Spinal cord (tissue), 10 donors: ENCODE measurements around the gene ELOVL7. TPM values are rescaled to one million over a fixed set of nuclear protein-coding genes. Genes with fewer than 3 reads are reported as not detected.

Experiments used
- DNase-seq, 6 donors: peaks; one replicate each; pipeline versions ENCODE4 v3.0.0 to v3.0.0-alpha.2; 2013 to 2015; ENCODE audit warnings: low spot score in 6 of 6, low read depth in 4 of 6
- H3K27ac ChIP-seq: one replicate; pipeline ENCODE4 v1.5.1; 2013; ENCODE audit warnings: low read depth, low read length, control low read depth
- H3K27me3 ChIP-seq: one replicate; pipeline ENCODE4 v1.6.1; 2013; ENCODE audit warnings: low read length; ENCODE audit not compliant: control insufficient read depth, insufficient read depth
- H3K36me3 ChIP-seq: one replicate; pipeline ENCODE4 v1.6.1; 2013; ENCODE audit warnings: low read length; ENCODE audit not compliant: control insufficient read depth, insufficient read depth
- H3K4me1 ChIP-seq: one replicate; pipeline ENCODE4 v1.6.1; 2013; ENCODE audit warnings: low read length; ENCODE audit not compliant: control insufficient read depth, insufficient read depth
- H3K4me3 ChIP-seq: one replicate; pipeline ENCODE4 v1.5.1; 2013; ENCODE audit warnings: low read depth, low read length, control low read depth
- H3K9me3 ChIP-seq: one replicate; pipeline ENCODE4 v1.6.1; 2013; ENCODE audit warnings: low read length; ENCODE audit not compliant: control insufficient read depth, insufficient read depth
- WGBS: methylation state at CpG from one replicate; pipeline ENCODE4 v1.1.5; 2013; ENCODE audit warnings: missing lambda C conversion rate; ENCODE audit not compliant: insufficient coverage; 5-methylcytosine and 5-hydroxymethylcytosine counted together
- polyA plus RNA-seq, 2 donors: library from polyadenylated mRNA; unstranded; fragments of 120-200 nt; gene quantifications; one replicate each; pipeline ENCODE4 v1.2.1, GENCODE V29; 2013; ENCODE audit not compliant: insufficient read length in 2 of 2
- total RNA-seq, 2 donors: library from RNA; depleted of rRNA in 1 of 2; stranded (reverse); fragments of 120-200 nt in 1 of 2; fragments of >200 nt in 1 of 2; gene quantifications; one replicate each; pipeline versions ENCODE4 v1.2.3 to v1.2.4, GENCODE V29; 2013 to 2014
- donor health status: healthy.

Gene ELOVL7
- total and polyA plus RNA-seq, 4 donors, result 3.9 to 20.5 (median 4.4) TPM

DNA sequence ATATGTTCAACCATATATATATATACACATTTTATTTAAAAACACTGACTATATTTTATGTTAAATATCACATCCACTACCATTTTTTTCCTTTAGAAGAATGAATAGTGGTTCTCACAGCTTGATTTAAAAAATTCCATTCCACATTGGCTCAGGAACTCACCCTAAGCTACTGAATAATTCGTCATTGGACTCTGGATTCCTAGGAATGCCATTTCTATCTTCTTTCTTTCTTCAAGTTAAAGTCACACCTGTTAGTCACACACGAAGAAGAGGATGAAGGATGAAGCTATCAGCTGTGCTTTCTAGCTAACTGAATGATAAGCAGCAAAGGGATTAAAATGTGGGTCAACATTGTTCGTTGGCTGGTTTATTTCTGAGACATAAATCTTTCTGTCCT lies 7.9 kb downstream of the ELOVL7 start:
- WGBS, result 50% methylated on average over 2 of the region's 3 CpGs
- H3K4me1 ChIP-seq, result no peaks in the 10 kb centered on the region
- no peak overlapping the region for H3K4me3 ChIP-seq
- H3K9me3 ChIP-seq, result no peaks in the 10 kb centered on the region
- H3K36me3 ChIP-seq, result no peaks in the 10 kb centered on the region
- no peak overlapping the region for H3K27ac ChIP-seq
- H3K27me3 ChIP-seq, result no peaks in the 10 kb centered on the region
- no peak for DNase-seq

DNA sequence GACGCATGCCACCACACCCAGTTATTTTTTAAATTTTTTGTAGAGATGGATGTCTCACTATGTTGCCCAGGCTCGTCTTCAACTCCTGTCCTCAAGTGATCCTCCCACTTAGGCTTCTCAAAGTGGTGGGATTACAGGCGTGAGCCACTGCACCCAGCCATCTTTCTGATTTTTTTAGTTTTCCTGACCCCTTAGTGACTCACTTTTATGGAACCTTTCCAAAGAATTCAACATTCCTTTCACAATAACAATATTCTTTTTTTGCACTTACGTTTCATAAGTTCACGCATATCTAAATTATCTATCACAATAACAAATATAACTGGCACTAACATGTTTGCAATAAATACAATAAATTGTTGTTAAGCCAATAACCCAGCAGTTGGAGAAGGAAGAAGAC lies 8.5 kb downstream of the ELOVL7 start:
- no peak overlapping the region for H3K27ac ChIP-seq
- WGBS, result 100% methylated on average over 2 of the region's 5 CpGs

DNA sequence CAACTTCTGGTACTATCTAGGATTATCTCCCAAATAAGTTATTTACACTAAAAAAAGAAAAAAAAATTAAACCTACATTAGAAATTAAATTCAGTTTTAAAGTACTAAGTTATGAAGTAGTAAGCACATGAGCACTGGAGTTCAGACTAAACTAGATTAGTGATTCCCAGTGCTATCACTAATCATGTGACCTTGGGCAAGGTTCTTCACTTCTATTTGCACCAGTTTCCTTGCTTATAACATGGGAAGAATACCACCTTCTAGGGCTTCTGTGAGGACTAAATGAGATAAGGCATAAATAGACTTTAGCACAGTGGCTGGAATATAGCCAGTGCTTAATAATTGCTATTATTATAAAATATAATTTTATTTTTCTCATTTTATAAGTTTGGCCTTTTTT lies 10.5 kb downstream of the ELOVL7 start:
- no peak for DNase-seq
- H3K36me3 ChIP-seq, result no peaks in the 10 kb centered on the region
- H3K4me1 ChIP-seq, result no peaks in the 10 kb centered on the region
- no peak overlapping the region for H3K27ac ChIP-seq
- H3K4me3 ChIP-seq, result no peak overlapping the region
- no peaks in the 10 kb centered on the region for H3K27me3 ChIP-seq
- no peaks in the 10 kb centered on the region for H3K9me3 ChIP-seq

More for the DNA sequence above, 8.5 kb downstream of the ELOVL7 start:
- Histone ChIP-seq H3K4me1 (no peaks in the 10 kb centered on the region), H3K36me3 (no peaks in the 10 kb centered on the region), H3K4me3 (no peak overlapping the region), H3K9me3 (no peaks in the 10 kb centered on the region), H3K27me3 (no peaks in the 10 kb centered on the region)
- DNase-seq, result no peak

DNA sequence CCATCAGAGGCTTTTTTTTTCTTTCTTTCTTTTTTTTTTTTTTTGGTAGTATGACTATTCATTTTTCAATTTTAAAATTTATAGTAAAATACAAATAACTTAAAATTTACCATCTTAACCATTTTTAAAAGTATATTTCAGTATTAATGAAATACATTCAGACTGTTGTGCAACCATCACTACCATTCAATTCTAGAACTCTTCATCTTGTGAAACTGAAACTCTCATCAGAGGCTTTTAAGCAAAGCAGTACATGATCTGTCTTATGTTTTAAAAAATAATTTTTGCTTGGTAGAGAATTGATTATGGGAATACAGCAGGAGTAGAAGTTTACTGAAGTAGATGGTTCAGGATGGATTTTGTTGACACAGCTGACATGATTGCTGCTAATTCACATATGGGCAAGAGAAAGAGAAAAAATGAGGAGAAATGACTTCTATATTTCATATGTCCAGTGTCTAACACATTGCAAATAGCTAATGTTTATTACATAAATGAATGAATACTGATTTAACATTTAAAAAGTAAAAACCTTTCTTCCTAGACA lies 13.4 kb downstream of the ELOVL7 start:
- no peak overlapping the region for H3K27ac ChIP-seq
- H3K4me1 ChIP-seq, result no peaks in the 10 kb centered on the region
- no peak for DNase-seq
- H3K9me3 ChIP-seq, result no peaks in the 10 kb centered on the region
- no peak overlapping the region for H3K4me3 ChIP-seq
- H3K27me3 ChIP-seq, result no peaks in the 10 kb centered on the region
- H3K36me3 ChIP-seq, result no peaks in the 10 kb centered on the region

DNA sequence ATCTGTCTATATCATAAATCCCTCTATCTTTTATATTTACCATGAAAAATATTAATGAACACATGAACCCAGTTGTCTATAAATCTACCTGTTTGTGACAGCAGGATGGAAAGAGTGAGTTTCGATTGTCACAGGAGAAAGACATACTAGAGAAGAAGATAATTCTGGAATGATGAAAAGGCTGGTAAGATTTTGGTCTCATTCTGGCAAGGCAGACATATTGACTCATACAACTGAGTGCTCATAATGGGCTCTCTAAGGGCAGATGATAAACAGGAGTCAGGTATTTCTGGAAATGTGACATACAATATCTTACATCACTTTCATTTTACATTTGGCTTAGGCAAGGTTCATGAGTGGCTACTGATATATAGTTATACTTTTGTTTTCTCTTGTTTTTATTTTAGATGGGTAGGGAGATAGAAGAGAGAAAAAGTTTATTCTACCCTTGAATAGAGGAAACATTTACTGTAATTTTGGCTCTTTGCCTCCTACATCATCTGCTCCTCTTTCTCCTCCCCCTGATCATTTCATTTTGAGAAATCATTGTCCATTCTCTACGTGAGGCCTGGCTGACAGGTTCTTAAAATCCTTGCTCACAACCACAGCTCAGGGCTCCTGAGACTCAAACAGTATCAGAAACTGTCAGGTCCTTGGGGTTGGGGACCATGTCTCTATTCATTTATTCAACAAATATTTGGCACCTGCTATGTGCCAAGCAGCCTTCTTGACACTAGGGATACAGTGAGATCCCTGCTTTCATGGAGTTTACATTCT lies 14.4 kb downstream of the ELOVL7 start:
- Histone ChIP-seq H3K4me1 (no peaks in the 10 kb centered on the region), H3K4me3 (no peak overlapping the region), H3K36me3 (no peaks in the 10 kb centered on the region), H3K27me3 (no peaks in the 10 kb centered on the region), H3K9me3 (no peaks in the 10 kb centered on the region), H3K27ac (no peak overlapping the region)
- WGBS, result 75% methylated on average over 1 of the region's 2 CpGs
- DNase-seq, result no peak

DNA sequence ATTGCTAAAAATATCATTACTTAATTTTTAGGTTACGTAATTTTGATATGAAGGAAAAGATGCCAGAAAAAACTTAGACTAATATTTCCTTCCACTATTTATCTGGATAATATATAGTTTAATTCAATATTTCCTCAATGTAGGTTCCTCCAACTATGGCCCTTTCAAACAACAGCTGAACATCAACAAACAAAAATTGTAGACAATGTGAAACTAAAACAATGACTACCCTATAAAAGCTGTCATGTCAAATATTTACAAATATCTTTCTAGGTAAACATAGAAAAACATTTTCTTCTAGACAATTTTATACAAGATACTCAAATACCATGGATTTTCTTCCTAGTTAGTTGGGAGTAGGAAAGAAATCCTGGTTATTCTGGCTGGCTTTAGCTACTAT lies 16.9 kb downstream of the ELOVL7 start:
- H3K36me3 ChIP-seq, result no peaks in the 10 kb centered on the region
- no peaks in the 10 kb centered on the region for H3K4me1 ChIP-seq
- WGBS, result no CpG with 5 or more reads among the region's 1 CpG
- H3K27ac ChIP-seq, result no peak overlapping the region
- no peaks in the 10 kb centered on the region for H3K27me3 ChIP-seq
- no peaks in the 10 kb centered on the region for H3K9me3 ChIP-seq
- no peak for DNase-seq
- H3K4me3 ChIP-seq, result no peak overlapping the region

DNA sequence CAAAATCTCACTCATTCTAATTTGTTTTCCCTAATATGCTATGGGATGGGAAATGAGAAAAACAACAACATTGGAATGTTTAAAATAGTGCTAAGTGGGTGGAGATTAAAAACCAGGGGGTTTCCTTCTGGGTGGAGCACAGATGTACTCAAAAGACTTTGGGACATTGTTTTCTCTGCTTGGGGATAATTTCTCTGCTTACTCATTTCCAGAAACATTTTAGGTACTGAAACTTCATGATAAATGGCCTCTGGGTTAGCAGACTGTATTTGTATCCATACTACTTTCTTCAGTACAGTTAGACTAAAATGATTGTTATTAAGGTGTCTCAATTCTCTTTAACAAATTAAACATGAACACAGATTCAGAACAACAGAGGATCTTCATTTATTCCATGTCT lies 17.4 kb downstream of the ELOVL7 start:
- no peaks in the 10 kb centered on the region for H3K4me1 ChIP-seq
- DNase-seq, result no peak
- H3K9me3 ChIP-seq, result no peaks in the 10 kb centered on the region
- H3K4me3 ChIP-seq, result no peak overlapping the region
- no peak overlapping the region for H3K27ac ChIP-seq
- no peaks in the 10 kb centered on the region for H3K36me3 ChIP-seq
- H3K27me3 ChIP-seq, result no peaks in the 10 kb centered on the region

DNA sequence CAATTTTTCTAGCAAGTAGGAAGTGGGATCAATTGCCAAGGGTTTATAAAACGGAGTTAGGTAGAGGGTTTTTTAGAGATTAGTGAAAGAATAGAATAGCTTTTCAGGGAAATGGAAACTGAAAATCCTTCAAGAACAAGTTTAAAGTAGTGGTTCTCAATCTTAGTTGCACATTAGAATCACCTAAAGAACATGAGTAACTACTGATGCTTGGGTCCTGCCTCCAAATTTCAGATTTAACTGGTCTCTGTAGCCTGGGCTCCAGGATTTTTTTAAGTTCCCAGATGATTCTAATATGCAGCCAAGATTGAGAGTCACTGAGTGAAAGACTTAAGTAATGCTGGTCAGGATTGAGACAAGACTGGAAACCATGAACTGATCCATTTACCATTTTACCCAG lies 20.5 kb downstream of the ELOVL7 start:
- Histone ChIP-seq H3K27ac (no peak overlapping the region), H3K4me1 (no peaks in the 10 kb centered on the region), H3K4me3 (no peak overlapping the region), H3K27me3 (no peaks in the 10 kb centered on the region), H3K36me3 (no peaks in the 10 kb centered on the region), H3K9me3 (no peaks in the 10 kb centered on the region)
- no peak for DNase-seq
- WGBS, result no CpG with 5 or more reads among the region's 1 CpG

DNA sequence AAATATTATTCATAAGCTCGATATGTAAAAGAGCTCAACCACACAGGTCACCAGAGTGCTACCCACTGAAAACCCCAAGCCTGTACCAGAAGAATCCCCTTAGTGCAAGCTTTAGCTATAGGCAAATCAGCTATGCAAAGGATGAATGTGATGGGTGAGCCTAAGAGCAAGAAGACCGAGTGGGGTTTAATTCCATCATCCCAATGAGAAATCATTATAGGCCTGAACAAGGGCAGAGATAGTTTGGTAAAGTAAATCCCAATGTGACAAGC lies 21.8 kb downstream of the ELOVL7 start:
- Histone ChIP-seq H3K9me3 (no peaks in the 10 kb centered on the region), H3K4me3 (no peak overlapping the region), H3K27me3 (no peaks in the 10 kb centered on the region), H3K4me1 (no peaks in the 10 kb centered on the region), H3K27ac (no peak overlapping the region), H3K36me3 (no peaks in the 10 kb centered on the region)
- WGBS, result 100% methylated on average over 1 of the region's 2 CpGs
- DNase-seq, result no peak

DNA sequence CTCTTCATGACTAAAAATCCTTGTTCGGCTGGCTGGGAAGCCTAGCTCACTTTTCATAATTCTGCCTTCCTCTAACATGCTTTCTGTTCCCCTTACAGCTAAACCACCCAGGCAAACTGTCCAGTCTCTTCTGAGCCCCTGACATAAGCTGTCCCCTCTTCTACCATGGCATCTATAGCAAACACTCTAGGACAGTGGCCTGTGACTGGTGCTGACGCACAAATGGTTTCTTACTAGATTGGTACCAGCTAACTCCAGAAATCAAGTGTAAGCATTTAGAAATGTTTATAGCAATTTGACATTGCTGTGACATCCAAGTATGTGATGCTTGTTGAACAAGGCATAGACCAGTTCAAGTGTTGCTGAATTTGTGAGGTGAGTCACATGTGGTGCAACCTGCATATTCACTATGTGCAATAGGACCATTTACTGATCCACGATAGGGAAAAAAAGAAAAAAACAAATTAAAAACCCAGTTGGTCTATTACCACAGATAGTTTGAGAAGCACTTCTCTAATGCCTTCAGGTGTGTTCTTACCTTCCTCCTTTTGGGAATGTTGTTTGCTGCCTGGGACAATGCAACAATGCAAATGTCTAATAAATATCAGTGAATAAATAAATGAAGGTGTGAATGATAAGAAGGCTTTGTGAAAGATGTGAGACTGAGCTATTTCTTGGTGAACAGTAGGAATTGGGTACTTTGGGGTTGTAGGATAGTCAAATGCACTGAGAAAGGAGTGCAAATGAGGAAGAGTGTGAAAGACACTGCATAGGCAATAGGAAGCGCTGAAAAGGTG lies 22.4 kb downstream of the ELOVL7 start:
- WGBS, result 91% methylated on average over 1 of the region's 4 CpGs
- Histone ChIP-seq H3K4me1 (no peaks in the 10 kb centered on the region), H3K27me3 (no peaks in the 10 kb centered on the region), H3K27ac (no peak overlapping the region), H3K36me3 (no peaks in the 10 kb centered on the region), H3K4me3 (no peak overlapping the region), H3K9me3 (no peaks in the 10 kb centered on the region)
- no peak for DNase-seq
